ENCODE measurements around the gene GLS.
"Not testable (repeated sequence)": the region's sequence is repeated elsewhere in the genome, so short reads cannot be mapped to it uniquely, and the experiment has no call there.

GLS gene

DNA sequence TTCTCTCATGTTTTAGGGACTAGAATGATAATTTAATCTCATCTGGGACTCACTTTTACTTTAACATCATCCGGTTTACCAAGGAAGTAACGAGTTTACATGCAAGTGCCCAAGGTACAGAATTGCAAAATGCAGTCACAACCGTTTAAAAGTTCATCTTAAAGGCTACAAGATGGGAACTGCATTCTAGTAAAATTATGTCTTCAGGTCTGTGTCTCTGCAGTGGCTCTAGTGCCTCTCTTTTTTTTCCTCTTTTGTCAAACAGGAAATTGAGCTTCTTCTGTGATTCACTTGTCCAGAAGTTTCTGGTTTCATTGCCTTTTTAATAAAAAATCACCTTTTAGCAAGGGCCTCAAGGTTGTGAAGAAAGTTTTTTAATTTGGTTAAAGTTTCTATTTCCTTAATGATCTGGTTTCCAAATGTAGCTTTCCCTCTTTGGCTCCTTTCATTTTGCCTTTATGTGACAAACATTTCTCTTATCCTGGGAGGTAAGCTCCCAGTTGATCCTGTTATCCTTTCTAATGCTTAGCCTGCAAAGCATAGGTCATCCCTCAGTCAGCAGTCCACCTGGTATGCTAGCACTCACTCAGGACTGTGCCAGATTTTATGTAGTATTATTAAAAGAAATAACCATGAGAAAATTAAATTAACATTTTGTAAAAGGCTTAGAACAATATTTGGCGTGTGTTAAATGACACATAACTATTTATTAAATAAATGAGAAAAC lies 2.4 kb downstream of the GLS start:
- in situ Hi-C loops (cut with HindIII; ENCODE audit: low sequenced_read_pairs): no loop called here

DNA sequence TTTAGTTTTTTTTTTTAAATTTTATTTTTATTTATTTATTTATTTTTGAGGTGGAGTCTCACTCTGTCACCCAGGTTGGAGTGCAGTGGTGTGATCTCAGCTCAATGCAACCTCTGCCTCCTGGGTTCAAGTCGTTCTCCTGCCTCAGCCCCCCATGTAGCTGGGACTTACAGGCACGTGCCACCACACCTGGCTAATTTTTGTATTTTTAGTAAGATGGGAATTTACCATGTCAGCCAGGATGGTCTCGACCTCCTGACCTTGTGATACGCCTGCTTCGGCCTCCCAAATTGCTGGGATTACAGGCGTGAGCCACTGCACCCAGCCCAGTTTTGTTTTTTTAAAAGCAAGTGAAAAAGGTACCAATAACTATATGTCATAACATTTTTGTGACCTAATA lies 5.2 kb downstream of the GLS start:
- in situ Hi-C loops (cut with HindIII; ENCODE audit: low sequenced_read_pairs): not testable (repeated sequence)

DNA sequence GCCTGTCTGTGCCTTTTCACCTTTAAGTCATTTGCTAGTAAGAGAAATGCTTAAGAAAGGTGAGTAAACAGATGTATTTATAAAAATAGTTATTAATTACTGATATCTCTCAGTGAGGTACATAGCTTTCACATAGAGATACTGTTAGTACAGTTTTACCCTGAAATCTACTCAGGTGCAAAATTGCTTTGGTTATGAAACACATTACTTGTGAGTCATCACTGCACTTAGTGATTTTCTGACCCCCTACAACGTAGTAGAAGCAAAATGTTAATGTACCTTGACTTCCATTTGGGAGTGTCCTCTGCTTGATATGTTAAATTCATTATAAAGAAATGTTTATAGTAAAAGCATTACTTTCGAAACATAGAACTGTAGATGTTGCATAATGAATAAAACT lies 6.5 kb downstream of the GLS start:
- in situ Hi-C loops (cut with HindIII; ENCODE audit: low sequenced_read_pairs): no loop called here

DNA sequence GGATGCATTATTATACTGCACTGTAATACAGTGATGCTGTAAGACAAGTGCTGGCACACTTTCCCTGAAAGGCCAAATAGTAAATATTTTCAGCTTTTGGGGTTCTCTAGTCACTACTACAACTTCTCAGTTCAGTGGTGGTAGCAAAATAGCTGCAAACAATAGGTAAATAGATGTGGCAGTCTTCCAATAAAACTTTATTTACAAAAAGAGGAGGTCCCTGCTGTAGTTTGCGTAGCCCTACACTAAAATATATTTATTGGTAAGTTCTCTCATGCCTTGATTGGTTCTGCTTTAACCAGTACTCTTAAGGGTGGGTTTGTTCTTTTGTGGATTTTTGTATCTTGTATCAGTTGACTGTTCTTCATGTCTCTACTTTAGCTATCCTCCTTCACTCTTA lies 7.8 kb downstream of the GLS start:
- in situ Hi-C loops (cut with HindIII; ENCODE audit: low sequenced_read_pairs): no loop called here

DNA sequence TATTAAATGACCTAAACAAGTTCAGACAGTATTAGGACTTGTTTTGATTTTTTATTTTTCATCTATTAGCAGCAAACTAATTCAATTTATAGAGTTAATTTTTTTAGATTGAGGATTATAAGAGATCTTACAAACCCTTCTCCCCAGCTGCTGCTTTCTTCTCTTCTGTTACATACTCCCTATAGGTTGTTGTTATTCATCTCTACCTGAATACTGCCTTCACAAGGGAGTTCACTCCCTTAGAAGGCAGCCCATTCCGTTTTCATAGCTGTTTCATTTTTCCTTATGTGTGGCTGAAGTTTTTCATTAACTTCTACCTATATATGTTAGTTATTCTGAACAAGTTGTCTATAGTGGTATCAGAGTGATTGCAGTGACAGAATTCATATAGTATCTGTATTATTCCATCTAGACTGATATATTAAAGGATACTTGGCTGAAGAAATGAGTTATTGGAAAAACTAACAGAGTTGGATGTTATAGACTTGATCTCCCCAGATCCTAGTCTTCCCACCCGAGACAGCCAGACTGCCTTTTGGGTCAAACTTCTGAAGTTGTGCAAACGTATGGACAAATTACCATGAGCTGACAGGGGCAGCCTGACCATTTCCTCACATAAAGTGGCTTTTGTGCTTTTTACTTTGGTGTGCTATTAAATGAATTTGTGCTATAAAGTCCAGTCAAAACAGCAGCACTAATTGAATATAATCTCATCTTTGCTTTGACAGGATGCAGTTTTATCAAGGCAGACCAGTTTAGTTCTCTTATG lies 8.7 kb downstream of the GLS start:
- in situ Hi-C loops (cut with HindIII; ENCODE audit: low sequenced_read_pairs): no loop called here

DNA sequence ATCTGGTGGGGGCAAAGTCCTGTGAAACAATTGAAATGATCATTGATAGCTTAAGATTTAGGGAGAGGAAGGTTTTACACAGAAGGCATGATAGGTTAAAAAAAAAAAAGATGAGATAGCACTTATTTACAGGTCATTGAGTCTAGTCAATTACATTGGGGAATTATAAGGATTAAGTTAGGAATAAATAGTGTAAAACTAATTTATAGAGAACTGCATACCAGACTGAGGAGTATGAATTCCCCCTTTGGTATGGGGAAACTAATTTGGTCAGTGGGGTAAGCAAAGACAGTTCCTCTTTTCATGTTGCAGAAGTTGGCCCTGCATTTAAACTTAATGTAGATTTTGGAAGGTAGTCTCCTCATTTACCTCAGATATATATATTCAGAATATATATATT lies 10.8 kb downstream of the GLS start:
- in situ Hi-C loops (cut with HindIII; ENCODE audit: low sequenced_read_pairs): no loop called here

DNA sequence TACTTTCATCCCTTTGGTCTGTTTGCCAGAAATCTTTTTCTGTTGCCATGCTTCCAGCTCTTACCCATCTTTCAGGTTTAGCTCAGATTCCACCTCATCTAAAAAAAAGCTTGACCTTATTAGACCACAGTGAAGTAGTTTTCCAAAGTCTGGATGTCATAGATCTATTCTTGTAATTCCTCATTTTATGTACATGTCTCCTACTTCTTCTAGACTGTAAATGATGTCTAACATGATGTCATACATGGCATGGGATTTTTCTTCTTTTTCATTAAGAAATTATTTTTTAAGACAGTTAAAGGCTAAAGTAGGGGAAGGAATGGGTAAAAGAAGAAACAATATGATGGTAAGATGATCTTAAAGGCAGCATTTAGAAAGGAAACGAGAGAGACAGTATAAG lies 11.3 kb downstream of the GLS start:
- in situ Hi-C loops (cut with HindIII; ENCODE audit: low sequenced_read_pairs): no loop called here

DNA sequence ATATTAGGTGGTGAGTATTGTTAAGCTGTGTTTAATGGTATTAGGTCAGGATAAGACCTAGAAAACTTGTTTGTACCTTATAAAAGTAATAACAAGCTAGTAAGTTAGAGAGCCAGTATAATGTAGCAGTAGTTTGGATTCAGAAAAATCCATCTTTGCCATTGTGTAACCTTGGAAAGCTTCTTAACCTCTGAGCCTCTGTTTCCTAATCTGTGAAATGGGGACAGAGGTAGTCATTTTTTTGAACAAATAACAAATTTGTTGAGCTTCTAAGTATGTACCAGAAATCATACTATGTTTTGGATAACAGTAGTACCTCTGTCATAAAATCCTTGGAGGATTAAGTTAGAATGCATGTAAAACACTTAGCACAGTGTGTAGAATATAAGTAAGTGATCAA lies 12.5 kb downstream of the GLS start:
- in situ Hi-C loops (cut with HindIII; ENCODE audit: low sequenced_read_pairs): no loop called here

DNA sequence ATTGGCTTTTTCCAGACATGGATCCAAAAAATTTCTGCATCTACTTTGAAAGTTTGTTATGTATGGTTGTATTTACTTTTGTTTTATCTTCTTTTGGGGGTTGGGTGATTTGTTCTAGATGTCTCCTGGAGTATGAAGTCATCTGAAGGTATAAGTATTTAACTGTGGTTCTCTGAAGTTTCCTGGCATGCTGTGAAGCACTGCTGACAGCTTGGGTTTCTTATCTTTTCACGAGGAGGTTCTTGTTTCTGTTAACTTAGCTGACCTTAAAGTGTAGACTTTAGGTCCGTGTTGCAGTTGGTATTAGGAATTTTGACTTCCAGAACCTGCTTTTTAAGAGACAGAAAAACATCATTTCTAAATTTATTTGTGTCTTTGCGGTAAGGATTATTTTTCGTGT lies 15.9 kb downstream of the GLS start:
- in situ Hi-C loops (cut with HindIII; ENCODE audit: low sequenced_read_pairs): no loop called here

DNA sequence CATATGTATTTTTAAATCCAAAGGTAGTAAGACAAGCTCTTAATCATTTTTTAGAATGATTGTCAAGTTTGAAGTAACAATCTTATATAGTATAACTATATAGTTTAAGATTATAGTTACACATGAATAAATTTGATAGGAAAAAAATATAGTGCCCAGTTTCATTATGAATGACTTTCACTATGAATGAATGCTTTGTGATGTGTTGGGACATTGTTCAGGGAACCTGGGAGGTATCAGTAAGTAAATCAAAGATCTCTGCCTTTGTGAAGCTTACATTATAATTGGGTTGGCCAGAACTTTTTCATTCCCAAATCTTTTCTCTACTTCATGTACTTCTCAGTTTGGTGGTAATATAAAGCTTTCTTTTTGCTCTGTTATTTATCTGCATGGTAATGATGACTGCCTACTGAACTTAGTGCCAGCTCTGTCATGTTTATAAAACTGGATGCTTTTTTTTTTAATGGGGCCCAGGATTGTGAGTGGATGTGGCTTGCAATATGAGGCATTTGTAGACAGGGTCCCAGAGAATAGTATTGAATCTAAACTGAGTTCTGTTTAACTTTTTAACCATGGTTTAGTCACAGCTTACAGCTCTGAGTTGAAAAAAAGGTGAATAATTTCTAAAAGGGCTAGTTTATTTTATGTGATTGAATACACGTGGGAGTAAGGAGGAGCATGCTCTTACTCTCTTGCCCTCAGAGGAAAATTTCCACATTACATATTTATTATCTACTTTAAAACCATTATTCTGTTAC lies 23.3 kb downstream of the GLS start:
- in situ Hi-C loops (cut with HindIII; ENCODE audit: low sequenced_read_pairs): no loop called here

DNA sequence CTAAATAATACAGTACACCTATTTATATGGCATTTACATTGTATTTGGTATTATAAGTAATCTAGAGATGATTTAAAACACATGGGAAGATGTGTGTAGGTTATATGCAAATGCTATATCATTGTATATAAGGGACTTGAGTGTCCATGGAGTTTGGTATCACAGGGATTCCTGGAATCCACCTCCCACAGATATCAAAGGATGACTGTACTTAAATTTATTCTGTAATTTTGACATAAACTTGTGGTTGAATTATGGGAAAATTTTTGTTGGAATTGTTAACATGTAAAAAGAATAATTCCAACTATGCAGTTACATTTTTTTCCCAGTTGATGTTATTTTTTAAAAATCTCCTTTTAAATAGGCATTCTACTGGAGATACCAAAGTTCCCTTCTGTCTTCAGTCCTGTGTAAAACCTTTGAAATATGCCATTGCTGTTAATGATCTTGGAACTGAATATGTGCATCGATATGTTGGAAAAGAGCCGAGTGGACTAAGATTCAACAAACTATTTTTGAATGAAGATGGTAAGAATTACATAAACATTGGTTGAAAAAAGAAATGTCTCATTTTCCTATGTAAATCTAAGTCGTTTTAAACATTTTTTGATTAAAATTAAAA lies 24.1 kb downstream of the GLS start:
- in situ Hi-C loops (cut with HindIII; ENCODE audit: low sequenced_read_pairs): no loop called here

DNA sequence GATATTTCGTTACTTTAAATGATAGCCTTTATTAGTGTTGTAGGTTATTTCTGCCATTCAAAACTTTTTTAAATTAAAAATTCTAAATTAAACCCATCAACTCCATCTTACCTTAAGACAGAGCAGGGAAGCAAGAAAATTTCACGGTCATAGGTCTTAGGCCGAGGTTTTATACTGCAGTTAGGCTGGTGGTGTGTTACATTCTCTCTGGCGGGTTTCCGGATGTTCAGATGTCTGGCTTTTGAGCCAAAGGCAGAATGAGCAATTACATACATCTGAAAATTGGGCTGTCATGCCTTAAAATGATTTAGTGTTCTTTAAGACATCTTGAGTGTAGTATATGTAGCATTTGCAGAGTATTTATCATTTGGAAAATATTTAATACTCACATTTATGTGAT lies 27.9 kb downstream of the GLS start:
- in situ Hi-C loops (cut with HindIII; ENCODE audit: low sequenced_read_pairs): no loop called here

DNA sequence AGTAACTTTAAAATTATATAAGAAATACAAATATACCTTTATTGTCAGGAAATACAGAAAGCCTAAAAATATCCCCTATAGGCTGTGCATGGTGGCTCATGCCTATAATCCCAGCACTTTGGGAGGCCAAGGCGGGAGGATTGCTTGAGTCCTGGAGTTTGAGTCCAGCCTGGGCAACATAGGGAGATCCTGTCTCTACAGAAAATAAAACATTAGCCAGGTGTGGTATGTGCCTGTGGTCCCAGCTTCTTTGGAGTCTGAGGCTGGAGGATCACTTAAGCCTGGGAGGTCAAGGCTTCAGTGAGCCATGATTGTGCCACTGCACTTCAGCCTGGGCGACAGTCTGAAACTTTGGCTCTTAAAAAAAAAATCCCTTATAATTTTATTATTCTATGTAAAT lies 29.1 kb downstream of the GLS start:
- in situ Hi-C loops (cut with HindIII; ENCODE audit: low sequenced_read_pairs): no loop called here

DNA sequence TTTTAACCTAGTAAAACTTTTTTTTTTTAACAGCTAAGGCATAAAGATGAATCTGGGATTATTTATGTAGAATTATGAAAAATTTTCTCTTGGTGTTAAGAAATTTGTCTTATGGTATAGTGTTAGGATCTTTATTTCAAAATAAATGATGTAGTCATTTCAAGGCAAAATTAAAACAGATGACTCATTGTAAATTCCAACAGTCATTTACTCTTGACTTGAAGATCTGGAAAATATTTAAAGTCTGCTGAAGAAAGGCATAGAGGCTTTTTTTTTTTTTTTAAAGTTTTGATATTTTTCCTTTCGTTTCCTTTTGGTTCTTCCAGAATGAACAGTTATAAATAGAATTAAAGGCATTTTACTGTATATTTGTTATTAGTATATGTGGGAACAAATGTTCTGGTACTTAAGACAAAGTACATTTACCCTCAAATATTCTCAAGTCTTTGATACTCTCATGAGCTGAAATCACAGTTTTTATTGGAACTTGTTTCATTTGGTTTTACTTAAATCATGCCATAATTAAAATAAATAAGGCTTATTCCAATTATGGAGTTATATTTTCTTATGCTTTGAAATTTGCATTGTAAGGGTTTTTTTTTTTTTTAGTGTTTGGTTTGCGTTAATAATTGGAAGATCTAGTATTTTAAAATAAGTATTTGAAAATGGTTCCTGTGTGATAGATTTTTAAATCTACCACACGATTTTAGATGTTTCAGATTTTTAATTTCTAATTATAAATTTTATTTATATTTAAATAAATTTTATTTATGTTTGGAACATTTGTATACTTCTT lies 29.9 kb downstream of the GLS start:
- in situ Hi-C loops (cut with HindIII; ENCODE audit: low sequenced_read_pairs): no loop called here

DNA sequence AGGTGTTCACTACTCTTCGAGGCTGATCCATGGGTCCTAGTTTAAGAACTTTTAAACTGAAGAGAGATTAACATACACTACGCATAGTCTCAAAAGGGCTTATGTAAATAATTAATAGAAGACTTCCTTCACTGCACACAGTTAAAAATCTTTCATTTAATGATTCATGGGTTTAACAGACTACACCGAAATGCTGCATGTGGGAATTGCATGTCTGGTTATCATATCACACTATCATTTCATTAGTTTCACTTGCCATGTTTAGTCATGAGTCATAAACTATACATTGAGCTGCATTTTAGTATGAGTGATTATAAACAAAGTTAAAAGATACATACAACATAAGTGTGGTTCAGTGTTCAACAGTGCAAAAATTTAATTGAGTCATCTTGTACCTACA lies 31.2 kb downstream of the GLS start:
- in situ Hi-C loops (cut with HindIII; ENCODE audit: low sequenced_read_pairs): no loop called here

DNA sequence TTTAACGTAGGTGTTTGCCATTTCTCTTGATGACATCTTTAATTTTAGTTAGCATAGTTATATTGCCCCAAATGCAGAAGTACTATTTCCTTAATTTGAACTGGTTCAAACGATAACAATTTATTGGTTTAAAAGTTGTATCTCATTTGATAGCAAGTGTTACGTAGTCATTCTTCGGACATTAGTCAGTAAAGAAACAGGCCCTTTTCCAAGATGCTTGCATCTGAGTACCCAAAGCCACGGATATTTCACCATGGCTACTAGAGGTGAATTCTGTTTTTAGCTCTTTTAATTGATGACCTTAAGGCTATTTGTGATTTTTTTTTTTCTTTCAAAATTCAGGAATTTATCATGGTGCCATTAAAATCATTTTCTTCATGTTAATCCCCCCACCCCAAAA lies 32.1 kb downstream of the GLS start:
- in situ Hi-C loops (cut with HindIII; ENCODE audit: low sequenced_read_pairs): no loop called here

DNA sequence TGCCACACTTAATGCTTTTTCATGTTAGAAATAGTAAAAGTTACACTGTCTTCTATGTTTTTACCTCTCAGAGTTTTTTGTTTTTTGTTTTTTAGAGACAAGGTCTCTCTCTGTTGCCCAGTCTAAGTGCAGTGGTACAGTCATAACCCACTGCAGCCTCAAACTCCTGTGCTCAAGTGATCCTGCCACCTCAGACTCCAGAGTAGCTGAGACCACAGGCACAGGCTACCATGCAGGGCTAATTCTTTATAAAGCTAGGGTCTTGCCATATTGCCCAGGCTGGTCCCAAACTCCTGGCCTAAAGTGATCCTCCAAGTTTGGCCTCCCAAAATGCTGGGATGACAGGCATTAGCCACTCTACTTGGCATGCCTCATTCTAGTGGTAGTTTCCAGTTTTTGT lies 33.1 kb downstream of the GLS start:
- in situ Hi-C loops (cut with HindIII; ENCODE audit: low sequenced_read_pairs): no loop called here

DNA sequence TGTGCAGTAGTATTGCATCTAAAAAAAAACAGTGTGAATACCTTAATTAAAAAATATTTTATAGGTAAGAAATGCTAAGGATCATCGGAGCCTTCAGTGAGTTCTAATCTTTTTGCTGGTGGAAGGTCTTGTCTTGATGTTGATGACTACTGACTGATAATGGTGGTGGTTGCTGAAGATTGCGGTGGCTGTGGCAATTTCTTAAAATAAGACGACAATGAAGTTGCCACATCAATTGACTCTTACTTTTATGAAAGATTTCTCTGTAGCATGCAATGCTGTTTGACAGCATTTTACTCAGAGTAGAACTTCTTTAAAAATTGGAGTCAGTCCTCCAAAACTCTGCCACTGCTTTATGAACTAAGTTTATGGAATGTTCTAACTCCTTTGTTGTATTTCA lies 36.2 kb downstream of the GLS start:
- in situ Hi-C loops (cut with HindIII; ENCODE audit: low sequenced_read_pairs): no loop called here

DNA sequence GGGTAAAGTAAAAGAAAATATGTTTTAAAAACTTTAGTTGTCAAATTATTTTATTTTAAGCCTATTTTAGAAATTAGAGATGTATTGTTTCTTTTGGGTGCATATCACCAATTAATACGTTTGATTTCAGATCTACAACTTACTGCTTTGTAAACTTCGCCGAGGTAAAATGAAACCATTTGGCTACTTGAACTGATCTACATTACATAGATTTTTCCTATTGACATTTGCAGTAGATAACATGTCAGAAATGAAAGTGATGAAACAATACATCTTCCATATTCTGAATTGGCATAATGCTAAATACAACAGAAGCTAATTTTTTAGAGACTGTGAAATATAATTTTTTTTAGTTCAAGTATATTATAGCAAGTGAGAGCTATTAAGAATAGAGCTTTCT lies 39.5 kb downstream of the GLS start:
- in situ Hi-C loops (cut with HindIII; ENCODE audit: low sequenced_read_pairs): no loop called here

DNA sequence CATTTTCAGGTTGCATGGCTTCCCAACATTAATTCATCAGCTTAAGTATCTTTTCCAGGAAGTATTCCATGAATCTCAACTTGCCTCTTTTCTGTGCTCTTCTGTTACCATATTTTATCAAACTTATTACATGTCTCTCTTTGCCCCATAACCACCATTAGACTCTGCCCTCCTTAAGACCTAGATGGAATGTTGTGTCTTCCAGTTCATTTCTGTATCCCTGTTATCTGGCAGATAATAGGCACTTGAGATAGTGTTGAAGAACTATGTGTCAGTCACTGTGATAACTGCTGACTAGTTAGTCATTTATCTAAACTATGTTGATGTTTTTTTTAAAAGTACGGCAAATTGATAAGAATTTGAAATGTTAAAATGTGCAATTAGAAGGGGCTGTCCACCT lies 41.8 kb downstream of the GLS start:
- in situ Hi-C loops (cut with HindIII; ENCODE audit: low sequenced_read_pairs): no loop called here

DNA sequence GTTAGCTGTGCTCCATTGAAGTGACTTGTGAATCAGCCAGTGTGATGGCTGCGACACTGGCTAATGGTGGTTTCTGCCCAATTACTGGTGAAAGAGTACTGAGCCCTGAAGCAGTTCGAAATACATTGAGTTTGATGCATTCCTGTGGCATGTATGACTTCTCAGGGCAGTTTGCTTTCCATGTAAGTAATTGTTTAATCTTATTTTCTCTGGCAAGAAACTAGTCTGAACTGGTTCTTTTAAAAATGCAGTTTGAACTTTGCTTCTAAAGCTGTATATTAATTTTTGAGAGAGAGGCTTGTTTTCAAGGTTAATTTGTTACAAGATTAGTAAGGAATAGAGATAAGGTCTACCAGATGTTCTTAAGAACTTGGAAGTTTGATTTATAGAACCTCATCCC lies 46.7 kb downstream of the GLS start:
- in situ Hi-C loops (cut with HindIII; ENCODE audit: low sequenced_read_pairs): no loop called here

Measured in DLD1 (cell line).